Ureter (tissue), 1 donor: ENCODE results near the gene LAMA1. TPM values are rescaled to one million over a fixed set of nuclear protein-coding genes. Genes with fewer than 3 reads are reported as not detected.

ENCODE experiments used
- total RNA-seq: library from RNA; stranded (reverse); gene quantifications from one replicate; pipeline ENCODE4 v1.2.4, GENCODE V29; 2023
- donor health status: DM: yes; HTN: yes; CAD: no.

LAMA1 gene
- total RNA-seq, 1 donor from 2014 or later = 2.7 TPM

Other genes with a start within 250 kb of the LAMA1 start
- not detected for gene LRRC30, start 113.3 kb upstream of the LAMA1 start, total RNA-seq